ENCODE results near the gene ARRDC3. TPM values are rescaled to one million over a fixed set of nuclear protein-coding genes. Genes with fewer than 3 reads are reported as not detected.

The ARRDC3 gene
- total RNA-seq, 1 experiment from 2014 or later: 2.8 TPM

DNA sequence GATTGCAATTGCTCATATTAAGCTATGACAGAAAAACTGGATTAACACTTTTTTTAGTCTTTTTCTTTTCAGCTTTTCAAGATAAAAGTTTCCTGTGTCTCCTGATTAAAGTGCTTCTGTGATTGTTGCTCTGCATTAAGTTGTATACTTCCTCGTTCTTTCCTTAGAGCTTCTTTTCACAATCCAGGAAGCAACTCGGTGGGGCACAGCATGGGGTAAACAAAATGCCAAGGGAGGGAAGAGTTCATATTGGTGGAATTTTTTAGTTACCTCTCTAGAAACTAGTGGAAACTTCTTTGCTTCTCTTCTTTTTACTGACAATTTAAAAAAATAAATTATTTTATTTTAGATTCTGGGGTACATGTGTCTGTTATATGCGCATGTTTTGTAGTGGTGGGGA, 37.8 kb upstream of the ARRDC3 start:
- no peak overlapping the region for H2AK5ac ChIP-seq (ENCODE audit: insufficient read length, low read length)
- Mint-ChIP-seq H3K4me1 (peaks cover 12 to 20% of the 10 kb centered on the region in 2 experiments), H3K9me3 (peaks cover 0 to 1% of the 10 kb centered on the region in 2 experiments; a peak in 1 of 5 replicates), H3K27me3 (ENCODE audit: low read depth) (no peaks in the 10 kb centered on the region), H3K4me3 (no peak overlapping the region), H3K36me3 (ENCODE audit: insufficient read depth in 1 of 3, low read depth in 3 of 3) (0 out of 7 replicates have a peak, but pooled peaks cover 0 to 1% (median 0%) of the 10 kb centered on the region in 3 experiments), H3K27ac (no peak overlapping the region)
- no peak overlapping the region for H4K91ac ChIP-seq (ENCODE audit: insufficient read length, low read depth, low read length)
- no peak overlapping the region for H3K9ac ChIP-seq (ENCODE audit: extremely low read depth, insufficient read length, low read length)
- H4K8ac ChIP-seq (replicated peaks; ENCODE audit: insufficient read length, low read depth, low read length): no peak overlapping the region
- TF ChIP-seq CTCF (conservative IDR thresholded peaks at IDR 0.05): no peak
- no peak overlapping the region for H2BK15ac ChIP-seq (ENCODE audit: low read depth, low read length)
- no peak overlapping the region for H3K56ac ChIP-seq (ENCODE audit: insufficient read length, low read depth, low read length)
- H2BK12ac ChIP-seq (ENCODE audit: insufficient read length, low read depth, low read length): no peak overlapping the region
- no peak overlapping the region for H2BK120ac ChIP-seq (ENCODE audit: low read depth, low read length, poor library complexity, severe bottlenecking)
- no peaks in the 10 kb centered on the region for H3K79me1 ChIP-seq (ENCODE audit: insufficient read depth, low read depth, low read length, poor library complexity, severe bottlenecking)
- H4K5ac ChIP-seq (ENCODE audit: insufficient read length, low read depth, low read length): no peak overlapping the region
- H4K20me1 ChIP-seq (ENCODE audit: control insufficient read depth, insufficient read depth, insufficient read length): no peaks in the 10 kb centered on the region
- H3K27ac ChIP-seq (ENCODE audit: insufficient read length, low read depth, low read length): no peak overlapping the region
- WGBS (ENCODE audit: extremely low coverage, insufficient read length, low lambda C conversion rate): no CpG with 5 or more reads among the region's 3 CpGs
- H3K4me2 ChIP-seq (ENCODE audit: insufficient read depth, insufficient read length, low read length): no peak overlapping the region
- DNase-seq: no peak
- no peak overlapping the region for H3K23ac ChIP-seq (ENCODE audit: insufficient read length, low read depth, low read length)
- H3K79me2 ChIP-seq (ENCODE audit: insufficient read depth, low read length): no peaks in the 10 kb centered on the region
- H3T11ph ChIP-seq (ENCODE audit: low read length): no peak overlapping the region
- H3K14ac ChIP-seq (ENCODE audit: insufficient read depth, low read length): no peak overlapping the region
- no peak overlapping the region for H2BK5ac ChIP-seq (ENCODE audit: insufficient read length, low read length)
- H2BK20ac ChIP-seq (ENCODE audit: low read depth, low read length, poor library complexity, severe bottlenecking): no peak overlapping the region
- H3K4ac ChIP-seq (ENCODE audit: low read depth, low read length): no peak overlapping the region
- H3K23me2 ChIP-seq (ENCODE audit: insufficient read length, low read depth, low read length, poor library complexity, severe bottlenecking): no peaks in the 10 kb centered on the region
- H3K9me3 ChIP-seq (ENCODE audit: control insufficient read depth, low read depth, low read length): no peaks in the 10 kb centered on the region
- no peak overlapping the region for H3K18ac ChIP-seq (ENCODE audit: insufficient read length, low read depth, low read length)
- H3K27me3 ChIP-seq (ENCODE audit: insufficient read depth, low read length): no peaks in the 10 kb centered on the region
- H2AFZ ChIP-seq (ENCODE audit: low read length): no peak overlapping the region
- no peaks in the 10 kb centered on the region; the same call in 1 of the 2 replicates for H3K4me1 ChIP-seq (ENCODE audit: insufficient read depth, low read length)

Measured in H9 (cell line).